ENCODE measurements around the gene TNFAIP2. TPM values are rescaled to one million over a fixed set of nuclear protein-coding genes. Genes with fewer than 3 reads are reported as not detected.
A peak's percentile ranks its signal among the peaks of the same experiment; 100 is the strongest.

The TNFAIP2 gene
- total RNA-seq, 2 experiments from 2014 or later = 1.1 to 1.2 TPM

DNA sequence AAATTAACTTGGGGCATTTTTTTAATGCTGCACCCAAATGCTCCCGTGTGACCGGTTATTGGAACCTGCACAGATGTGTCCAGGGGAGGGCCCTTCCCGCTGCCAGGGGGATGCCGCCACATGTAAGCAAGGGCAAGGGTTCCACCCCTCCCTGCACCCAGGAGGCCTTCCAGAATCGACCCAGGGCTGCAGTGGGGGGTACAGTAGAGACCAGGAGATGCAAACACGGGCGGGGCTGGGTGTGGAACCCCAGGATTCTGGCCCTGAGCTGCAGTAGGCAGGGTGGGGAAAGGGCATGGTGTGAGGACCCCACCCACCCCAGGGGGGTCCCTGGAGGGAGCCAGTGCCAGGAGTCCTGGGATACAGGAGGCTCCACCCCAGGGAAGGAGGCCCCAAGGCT is 54.1 kb downstream of the TNFAIP2 start:
- DNase-seq (no peak), ATAC-seq (no peak)
- CTCF ChIA-PET = no interaction called here
- no peak overlapping the region for H3K4me3 Mint-ChIP-seq
- H3K4me1 Mint-ChIP-seq (ENCODE audit: low read depth) = peaks cover 3% of the 10 kb centered on the region
- TF ChIP-seq, protein P1, sequence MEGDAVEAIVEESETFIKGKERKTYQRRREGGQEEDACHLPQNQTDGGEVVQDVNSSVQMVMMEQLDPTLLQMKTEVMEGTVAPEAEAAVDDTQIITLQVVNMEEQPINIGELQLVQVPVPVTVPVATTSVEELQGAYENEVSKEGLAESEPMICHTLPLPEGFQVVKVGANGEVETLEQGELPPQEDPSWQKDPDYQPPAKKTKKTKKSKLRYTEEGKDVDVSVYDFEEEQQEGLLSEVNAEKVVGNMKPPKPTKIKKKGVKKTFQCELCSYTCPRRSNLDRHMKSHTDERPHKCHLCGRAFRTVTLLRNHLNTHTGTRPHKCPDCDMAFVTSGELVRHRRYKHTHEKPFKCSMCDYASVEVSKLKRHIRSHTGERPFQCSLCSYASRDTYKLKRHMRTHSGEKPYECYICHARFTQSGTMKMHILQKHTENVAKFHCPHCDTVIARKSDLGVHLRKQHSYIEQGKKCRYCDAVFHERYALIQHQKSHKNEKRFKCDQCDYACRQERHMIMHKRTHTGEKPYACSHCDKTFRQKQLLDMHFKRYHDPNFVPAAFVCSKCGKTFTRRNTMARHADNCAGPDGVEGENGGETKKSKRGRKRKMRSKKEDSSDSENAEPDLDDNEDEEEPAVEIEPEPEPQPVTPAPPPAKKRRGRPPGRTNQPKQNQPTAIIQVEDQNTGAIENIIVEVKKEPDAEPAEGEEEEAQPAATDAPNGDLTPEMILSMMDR (IDR thresholded peaks at IDR 0.05) = no peak
- H3K27me3 Mint-ChIP-seq = peaks cover 5% of the 10 kb centered on the region
- no peaks in the 10 kb centered on the region for H3K36me3 Mint-ChIP-seq (ENCODE audit: low read depth)
- POLR2A ChIA-PET = no interaction called here
- H3K27ac Mint-ChIP-seq = no peak overlapping the region
- intact Hi-C loops (cut with micrococcal nuclease) = no loop called here
- peaks cover 10% of the 10 kb centered on the region for H3K9me3 Mint-ChIP-seq

DNA sequence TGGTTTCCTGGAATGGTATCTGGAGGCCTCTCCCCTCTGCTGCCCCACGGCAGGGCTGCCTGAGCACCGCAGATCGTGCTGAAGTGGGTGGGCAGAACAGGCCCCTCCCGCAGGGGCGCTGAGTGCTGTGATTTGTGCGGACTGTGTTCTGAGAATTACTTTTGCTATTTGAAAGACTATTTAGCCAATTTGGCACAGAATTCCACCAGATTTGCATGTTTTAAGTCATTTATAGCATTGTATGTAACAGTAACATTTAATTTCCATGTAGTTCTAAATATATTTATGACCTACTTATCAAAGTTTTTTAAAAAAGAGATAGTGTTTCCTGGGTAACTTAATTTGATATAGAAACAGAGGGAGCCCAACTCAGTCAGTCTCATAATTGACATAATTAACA is 55.3 kb downstream of the TNFAIP2 start:
- intact Hi-C loops (cut with micrococcal nuclease) = no loop called here
- Mint-ChIP-seq H3K4me1 (ENCODE audit: low read depth) (peaks cover 3% of the 10 kb centered on the region), H3K9me3 (peaks cover 3% of the 10 kb centered on the region), H3K27me3 (no peaks in the 10 kb centered on the region), H3K27ac (no peak overlapping the region), H3K36me3 (ENCODE audit: low read depth) (no peaks in the 10 kb centered on the region), H3K4me3 (no peak overlapping the region)
- POLR2A ChIA-PET = interaction anchor here (0.8 kb wide), 1 partner anchor 20 kb away, joined by 3 read pairs; no protein-coding TSS in a partner anchor
- no peak for DNase-seq
- TF ChIP-seq, protein P1 (IDR thresholded peaks at IDR 0.05) = no peak
- no peak for ATAC-seq
- CTCF ChIA-PET = interaction anchor here (1.2 to 1.6 kb wide), 2 partner anchors 73 to 74 kb away, joined by 3 to 5 read pairs; no protein-coding TSS in a partner anchor

DNA sequence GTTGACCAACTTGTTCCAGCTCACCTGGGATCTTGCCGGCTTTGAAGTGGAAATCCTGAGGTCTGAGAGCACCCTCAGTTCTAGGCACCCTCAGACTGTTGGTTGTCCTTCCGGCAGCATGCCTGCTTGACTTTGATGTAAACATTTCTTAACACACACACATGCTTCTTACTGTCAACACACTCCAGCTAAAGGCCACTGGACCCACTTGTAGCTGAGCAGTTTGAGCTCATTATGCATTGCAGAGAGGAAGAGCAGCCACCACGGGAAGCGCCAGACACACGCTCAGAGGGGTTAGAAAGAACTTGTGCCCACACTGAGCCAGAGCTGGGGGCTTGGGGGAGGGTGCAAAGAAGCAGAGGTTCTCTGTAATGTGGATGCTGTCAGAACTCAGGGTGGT is 55.8 kb downstream of the TNFAIP2 start:
- Mint-ChIP-seq H3K36me3 (ENCODE audit: low read depth) (no peaks in the 10 kb centered on the region), H3K27ac (no peak overlapping the region), H3K9me3 (peaks cover 3% of the 10 kb centered on the region), H3K4me3 (no peak overlapping the region), H3K4me1 (ENCODE audit: low read depth) (peaks cover 3% of the 10 kb centered on the region), H3K27me3 (peaks cover 3% of the 10 kb centered on the region)
- CTCF ChIA-PET = interaction anchor here (1.2 to 1.6 kb wide), 3 partner anchors 71 to 74 kb away, joined by 3 to 5 read pairs (median 3); no protein-coding TSS in a partner anchor
- intact Hi-C loops (cut with micrococcal nuclease) = no loop called here
- peak; percentile 5 for DNase-seq
- POLR2A ChIA-PET = interaction anchor here (0.8 kb wide), 1 partner anchor 20 kb away, joined by 3 read pairs; no protein-coding TSS in a partner anchor
- TF ChIP-seq, protein P1 (IDR thresholded peaks at IDR 0.05) = no peak
- no peak for ATAC-seq

DNA sequence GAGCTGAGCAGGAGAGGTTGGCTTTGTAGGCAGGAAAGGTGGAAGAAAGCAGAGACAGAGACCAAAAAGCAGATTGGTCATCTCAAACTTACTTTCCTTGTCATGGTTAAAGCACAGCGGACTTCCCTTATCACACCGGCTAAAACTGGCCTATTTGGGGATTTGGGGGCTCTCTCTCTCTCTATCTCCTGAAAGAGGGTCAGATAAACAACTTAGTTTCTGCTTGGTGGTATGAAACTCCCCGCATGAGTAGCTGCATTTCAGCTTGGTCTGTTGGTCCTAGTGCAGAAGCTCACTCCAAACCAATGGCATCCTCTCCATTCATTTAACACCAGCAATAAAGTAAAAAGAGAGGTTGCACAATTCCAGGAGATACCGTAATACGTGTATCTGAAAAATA is 57.1 kb downstream of the TNFAIP2 start:
- TF ChIP-seq, protein P1 (IDR thresholded peaks at IDR 0.05) = no peak
- ATAC-seq (no peak), DNase-seq (no peak)
- ChIA-PET POLR2A (no interaction called here), CTCF (interaction anchor here (1.2 kb wide), 1 partner anchor 70 kb away, joined by 3 read pairs; no protein-coding TSS in a partner anchor)
- no peaks in the 10 kb centered on the region for H3K36me3 Mint-ChIP-seq (ENCODE audit: low read depth)
- intact Hi-C loops (cut with micrococcal nuclease) = loop anchor here (10.0 kb wide), 1 partner anchor 114 kb away; no protein-coding TSS in a partner anchor
- no peak overlapping the region for H3K27ac Mint-ChIP-seq
- peaks cover 4% of the 10 kb centered on the region for H3K27me3 Mint-ChIP-seq
- H3K9me3 Mint-ChIP-seq = peaks cover under 1% of the 10 kb centered on the region
- peaks cover 3% of the 10 kb centered on the region for H3K4me1 Mint-ChIP-seq (ENCODE audit: low read depth)
- no peak overlapping the region for H3K4me3 Mint-ChIP-seq

DNA sequence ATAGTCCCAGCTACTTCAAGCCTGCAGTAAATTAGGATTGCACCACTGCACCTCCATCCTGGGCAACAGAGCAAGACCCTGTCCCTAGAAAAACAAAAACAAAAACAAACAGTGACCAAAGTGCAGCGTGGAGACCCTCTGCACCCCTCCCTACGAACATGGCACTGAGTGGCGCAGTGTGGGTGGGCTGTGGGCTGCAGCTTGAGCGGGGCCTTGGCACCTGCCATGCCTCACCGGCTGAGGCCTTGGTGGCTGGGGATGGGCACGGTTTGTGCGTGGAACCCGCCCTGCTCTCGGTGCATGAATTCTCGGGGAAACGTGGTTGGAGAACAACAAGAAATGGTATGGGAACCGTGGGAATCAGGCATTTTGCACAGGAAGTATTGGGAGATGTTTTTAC is 60.8 kb downstream of the TNFAIP2 start:
- CTCF ChIA-PET = interaction anchor here (0.8 to 4.4 kb wide), 5 partner anchors 21 to 109 kb away, joined by 3 to 35 read pairs (median 3); no protein-coding TSS in a partner anchor
- peaks cover 4% of the 10 kb centered on the region for H3K4me1 Mint-ChIP-seq (ENCODE audit: low read depth)
- no peaks in the 10 kb centered on the region for H3K9me3 Mint-ChIP-seq
- H3K4me3 Mint-ChIP-seq = no peak overlapping the region
- no peak overlapping the region for H3K27ac Mint-ChIP-seq
- no peaks in the 10 kb centered on the region for H3K36me3 Mint-ChIP-seq (ENCODE audit: low read depth)
- intact Hi-C loops (cut with micrococcal nuclease) = loop anchor here (10.0 kb wide), 1 partner anchor 111 kb away; no protein-coding TSS in a partner anchor
- ATAC-seq = no peak
- peaks cover 27% of the 10 kb centered on the region for H3K27me3 Mint-ChIP-seq
- DNase-seq = no peak
- POLR2A ChIA-PET = interaction anchor here (1.1 kb wide), 1 partner anchor 20 kb away, joined by 3 read pairs; no protein-coding TSS in a partner anchor
- TF ChIP-seq, protein P1 (IDR thresholded peaks at IDR 0.05) = no peak
